ENCODE results near the gene MBD2. TPM values are rescaled to one million over a fixed set of nuclear protein-coding genes. Genes with fewer than 3 reads are reported as not detected.
"Not testable (repeated sequence)": the region's sequence is repeated elsewhere in the genome, so short reads cannot be mapped to it uniquely, and the experiment has no call there.

Gene MBD2
- total and polyA plus RNA-seq, 2 of the 8 experiments (the other 6 are each of a cell fraction or from before 2014, with no cell fraction given): 36.2 to 52.7 TPM

DNA sequence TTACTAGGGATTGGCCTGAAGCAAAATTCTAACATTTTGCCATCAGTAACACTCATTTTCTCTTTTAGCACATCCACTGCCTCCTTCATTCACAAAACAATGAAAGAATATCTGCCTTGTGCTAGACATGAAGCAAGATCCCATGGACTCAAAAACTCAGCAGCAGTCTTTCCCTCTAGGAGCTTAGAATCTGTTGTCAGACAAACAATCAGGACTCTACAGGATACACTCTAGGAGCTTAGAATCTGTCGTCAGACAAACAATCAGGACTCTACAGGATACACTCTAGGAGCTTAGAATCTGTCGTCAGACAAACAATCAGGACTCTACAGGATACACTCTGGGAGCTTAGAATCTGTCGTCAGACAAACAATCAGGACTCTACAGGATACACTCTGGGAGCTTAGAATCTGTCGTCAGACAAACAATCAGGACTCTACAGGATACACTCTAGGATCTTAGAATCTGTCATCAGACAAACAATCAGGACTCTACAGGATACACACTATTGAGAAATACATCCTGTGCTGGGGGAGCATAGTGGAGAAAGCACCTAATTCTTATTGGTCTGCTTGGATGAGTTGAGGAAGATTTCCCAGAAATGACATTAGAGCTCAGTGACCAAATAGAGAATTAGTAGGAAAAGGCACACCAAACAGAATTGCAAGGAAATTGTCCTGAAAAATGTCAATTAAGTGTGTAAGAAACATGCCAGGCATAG is 100.6 kb downstream of the MBD2 start:
- whole genome bisulfite sequencing, 2 experiments (ENCODE audit: extremely low coverage in 1 of 2, insufficient coverage in 1 of 2, insufficient read length in 1 of 2, insufficient replicate concordance in 2 of 2, low coverage in 1 of 2, low lambda C conversion rate in 2 of 2, missing lambda C conversion rate in 1 of 2): 21% methylated on average over 4 of the region's 4 CpGs; no CpG with 5 or more reads in 1 of the 2 experiments
- H3K4me3 ChIP-seq (ENCODE audit: extremely low read depth in 1 of 4, insufficient read depth in 2 of 4, low read depth in 3 of 4, low read length in 4 of 4): not testable (repeated sequence)

More for the DNA sequence above, 100.6 kb downstream of the MBD2 start:
- H3K4ac ChIP-seq (replicated peaks; ENCODE audit: insufficient read length, low read depth, low read length); H2BK20ac ChIP-seq (ENCODE audit: low read length); DNase-seq (ENCODE audit: low read depth in 1 of 2, low spot score in 2 of 2); H3K23me2 ChIP-seq (ENCODE audit: low read depth, low read length); H3K18ac ChIP-seq (ENCODE audit: extremely low read depth, low read length); H2BK120ac ChIP-seq (replicated peaks; ENCODE audit: low read depth, low read length); H2BK15ac ChIP-seq (ENCODE audit: low read length); H2AFZ ChIP-seq (ENCODE audit: low read length); H3K9me3 ChIP-seq (ENCODE audit: insufficient read depth in 2 of 2, low read depth in 1 of 2, low read length in 1 of 2); H2AK5ac ChIP-seq (ENCODE audit: low read depth, low read length); H2BK12ac ChIP-seq (ENCODE audit: low read depth, low read length); H3K79me1 ChIP-seq (ENCODE audit: low read depth, low read length); H3K36me3 ChIP-seq (ENCODE audit: control insufficient read depth in 2 of 4, insufficient read depth in 4 of 4, low read length in 3 of 4); H4K91ac ChIP-seq (replicated peaks; ENCODE audit: insufficient read length, low read length); H2BK5ac ChIP-seq (ENCODE audit: low read depth, low read length); H3K56ac ChIP-seq (replicated peaks; ENCODE audit: insufficient read length, low read depth, low read length); H3K4me2 ChIP-seq (ENCODE audit: insufficient read depth in 1 of 2, low read depth in 2 of 2, low read length in 2 of 2); H3K14ac ChIP-seq (ENCODE audit: insufficient read length); H3K79me2 ChIP-seq (ENCODE audit: control insufficient read depth in 1 of 2, insufficient read depth in 2 of 2, low read length in 2 of 2); H4K8ac ChIP-seq (ENCODE audit: extremely low read depth, insufficient read depth, low read length); H3K27ac ChIP-seq (ENCODE audit: low read depth, low read length); H4K20me1 ChIP-seq (replicated peaks in 1 of 2; ENCODE audit: control insufficient read depth in 1 of 2, insufficient read depth in 2 of 2, low read length in 2 of 2); H4K5ac ChIP-seq (ENCODE audit: insufficient read length, low read depth, low read length); POLR2A ChIA-PET (ENCODE audit: partially characterized antibody); H3K27me3 ChIP-seq (replicated peaks in 1 of 4; ENCODE audit: control insufficient read depth in 3 of 4, extremely low read depth in 1 of 4, insufficient read depth in 3 of 4, low read length in 3 of 4); H3K9ac ChIP-seq (replicated peaks in 1 of 4; ENCODE audit: extremely low read depth in 1 of 4, low read depth in 3 of 4, low read length in 3 of 4); H3K23ac ChIP-seq (ENCODE audit: insufficient read length): not testable (repeated sequence)
- H3K4me1 ChIP-seq (replicated peaks in 1 of 4; ENCODE audit: control insufficient read depth in 3 of 4, insufficient read depth in 4 of 4, low read length in 3 of 4): peaks cover 0 to 11% (median 2%) of the 10 kb centered on the region in 4 experiments; a peak in 4 of 7 replicates
- peak; percentile 75 for FAIRE-seq
- TF ChIP-seq CREB1 (IDR thresholded peaks at IDR 0.05) (peak; percentile 56; the same call in 1 of the 2 replicates), HDAC2 (IDR thresholded peaks at IDR 0.05; ENCODE audit: borderline replicate concordance in 1 of 2, low read depth in 2 of 2, low read length in 2 of 2) (peak in 1 of 2 experiments; percentile 67; a peak in 1 of 4 replicates), CEBPB (IDR thresholded peaks at IDR 0.05; ENCODE audit: low read depth, low read length) (0 out of 2 replicates have a peak, but pooled peaks have one; percentile 50), NANOG (IDR thresholded peaks at IDR 0.05; ENCODE audit: insufficient read depth, low read depth, low read length, poor library complexity, severe bottlenecking) (peak; percentile 90)
- CTCF ChIA-PET (ENCODE audit: partially characterized antibody): interaction anchor here (1.1 to 2.1 kb wide), 6 partner anchors 9 to 425 kb away, joined by 3 to 8 read pairs (median 4); no protein-coding TSS in a partner anchor

Data from H1 (cell line).